Naive thymus-derived CD4-positive, alpha-beta T cell (primary cell): ENCODE measurements around the gene IRF4. TPM values are rescaled to one million over a fixed set of nuclear protein-coding genes. Genes with fewer than 3 reads are reported as not detected.

ENCODE experiments used
- ATAC-seq: fragments of 150-1000 bp; cut with Tn5 transposase; 2 replicates; pipeline ENCODE4 v1.10.0; 2021; ENCODE audit warnings: mild to moderate bottlenecking, moderate library complexity
- CTCF ChIA-PET: fragments of 350-600 bp; sonication (Branson Sonifier 250); formaldehyde crosslinking; loops from one replicate; lab custom pipeline; 2021; ENCODE audit warnings: antibody characterized with exemption; lab: Charles Lee
- POLR2A ChIA-PET: fragments of 350-600 bp; sonication (Branson Sonifier 250); formaldehyde crosslinking; loops from one replicate; lab custom pipeline; 2021; ENCODE audit warnings: antibody characterized with exemption, inconsistent platforms; lab: Charles Lee
- DNase-seq, 9 donors: peaks; one replicate each; pipeline versions ENCODE4 v3.0.0 to v3.0.0-alpha.2; 2020 to 2022; ENCODE audit warnings: mixed read lengths in 1 of 9
- H3K27ac ChIP-seq: one replicate; pipeline ENCODE4 v1.7.0; 2013; ENCODE audit warnings: mild to moderate bottlenecking, low read depth, low read length, moderate library complexity
- H3K27me3 ChIP-seq, 2 donors: one replicate each; pipeline ENCODE4 v1.7.0; 2013; ENCODE audit warnings: low read length in 2 of 2, mild to moderate bottlenecking in 2 of 2, moderate library complexity in 2 of 2; ENCODE audit not compliant: control insufficient read depth in 2 of 2, insufficient read depth in 2 of 2
- H3K36me3 ChIP-seq, 3 experiments: 1 replicate in 2 of 3; 2 replicates in 1 of 3; pipeline ENCODE4 v1.7.0; 2013; ENCODE audit warnings: low read length in 3 of 3, mild to moderate bottlenecking in 3 of 3, moderate library complexity in 1 of 3; ENCODE audit not compliant: insufficient read depth in 3 of 3, control insufficient read depth in 2 of 3
- H3K4me1 ChIP-seq, 2 donors: one replicate each; pipeline ENCODE4 v1.7.0; 2013; ENCODE audit warnings: low read length in 2 of 2, mild to moderate bottlenecking in 2 of 2, moderate library complexity in 1 of 2; ENCODE audit not compliant: control insufficient read depth in 2 of 2, insufficient read depth in 2 of 2
- H3K4me3 ChIP-seq: 2 replicates; pipeline ENCODE4 v1.7.0; 2013; ENCODE audit warnings: mild to moderate bottlenecking, low read length
- H3K9me3 ChIP-seq, 3 experiments: 1 replicate in 2 of 3; 2 replicates in 1 of 3; pipeline ENCODE4 v1.7.0; 2013; ENCODE audit warnings: low read length in 3 of 3; ENCODE audit not compliant: control insufficient read depth in 2 of 3
- H3K27ac Mint-ChIP-seq, 9 donors: one replicate each; pipeline ENCODE4 v1.8.0; 2020 to 2022; ENCODE audit warnings: mixed read lengths in 9 of 9, mild to moderate bottlenecking in 8 of 9, moderate library complexity in 5 of 9, inconsistent platforms in 2 of 9
- H3K27me3 Mint-ChIP-seq, 5 donors: one replicate each; pipeline ENCODE4 v1.8.0; 2021 to 2022; ENCODE audit warnings: mixed read lengths in 5 of 5, mild to moderate bottlenecking in 1 of 5
- H3K36me3 Mint-ChIP-seq, 5 donors: one replicate each; pipeline ENCODE4 v1.8.0; 2020 to 2022; ENCODE audit warnings: mixed read lengths in 5 of 5, mild to moderate bottlenecking in 3 of 5, inconsistent platforms in 1 of 5
- H3K4me1 Mint-ChIP-seq, 7 donors: one replicate each; pipeline ENCODE4 v1.8.0; 2020 to 2022; ENCODE audit warnings: mixed read lengths in 7 of 7, mild to moderate bottlenecking in 3 of 7, inconsistent platforms in 1 of 7
- H3K4me3 Mint-ChIP-seq, 10 donors: one replicate each; pipeline ENCODE4 v1.8.0; 2020 to 2022; ENCODE audit warnings: mild to moderate bottlenecking in 10 of 10, mixed read lengths in 10 of 10, moderate library complexity in 6 of 10, inconsistent platforms in 2 of 10
- H3K9me3 Mint-ChIP-seq, 11 donors: one replicate each; pipeline ENCODE4 v1.8.0; 2020 to 2022; ENCODE audit warnings: mixed read lengths in 11 of 11, mild to moderate bottlenecking in 4 of 11, inconsistent platforms in 1 of 11, moderate library complexity in 1 of 11
- intact Hi-C, 2 donors: fragments of 100-400 bp; cut with micrococcal nuclease; formaldehyde crosslinking; loops; one replicate each; pipeline ENCODE4 v1.15.1; 2023
- polyA plus RNA-seq, 2 donors: library from polyadenylated mRNA; unstranded; fragments of 300-500 nt; fragmentation: Illumina TruSeq; gene quantifications; one replicate each; pipeline ENCODE4 v1.2.3, GENCODE V29; 2021
- total RNA-seq, 6 experiments: library from RNA in 5 of 6; stranded (reverse) in 5 of 6; gene quantifications; 1 replicate in 5 of 6; 2 replicates in 1 of 6; pipeline ENCODE4 v1.2.3 and lab custom pipeline; 2021 to 2026

The IRF4 gene
- total and polyA plus RNA-seq, 7 experiments from 2014 or later = 3.2 to 175 (median 13.0) TPM

GRCh38 chr6:404685-405423 is 13.3 kb downstream of the IRF4 start:
- peaks cover 0 to 85% (median 19%) of the 10 kb centered on the region in 5 donors for H3K36me3 Mint-ChIP-seq
- peak overlapping the region; percentile 32 for H3K4me3 ChIP-seq
- ATAC-seq (peak; percentile 59), DNase-seq (peak in 6 of 9 donors; percentile 35 to 56 (median 52))
- ChIA-PET CTCF (interaction anchor here (1.0 to 2.9 kb wide), 3 partner anchors 12 to 216 kb away, joined by 3 to 18 read pairs (median 7); partner anchors contain the start of gene IRF4), POLR2A (interaction anchor here (0.7 to 3.6 kb wide), 8 partner anchors 9 to 189 kb away, joined by 3 to 34 read pairs (median 4); partner anchors contain the start of genes DUSP22 and IRF4)
- no peaks in the 10 kb centered on the region for H3K27me3 Mint-ChIP-seq
- H3K27ac ChIP-seq = peak overlapping the region; percentile 16
- no peaks in the 10 kb centered on the region for H3K27me3 ChIP-seq
- peak overlapping the region; percentile 72 to 89 (median 84) for H3K4me3 Mint-ChIP-seq
- intact Hi-C loops = loop anchor here (1.0 to 5.0 kb wide), 8 partner anchors 12 to 217 kb away; no protein-coding TSS in a partner anchor
- peaks cover 0 to 31% of the 10 kb centered on the region in 2 donors for H3K4me1 ChIP-seq
- H3K9me3 ChIP-seq = no peaks in the 10 kb centered on the region
- peaks cover 0 to 26% (median 3%) of the 10 kb centered on the region in 3 experiments for H3K36me3 ChIP-seq
- H3K27ac Mint-ChIP-seq = peak overlapping the region; percentile 70 to 94 (median 89)
- H3K9me3 Mint-ChIP-seq = no peaks in the 10 kb centered on the region
- H3K4me1 Mint-ChIP-seq = peaks cover 16 to 87% (median 52%) of the 10 kb centered on the region in 7 donors

GRCh38 chr6:408148-408547 is 16.6 kb downstream of the IRF4 start:
- CTCF ChIA-PET = interaction anchor here (0.7 kb wide), 1 partner anchor 17 kb away, joined by 4 read pairs; no protein-coding TSS in a partner anchor
- H3K36me3 ChIP-seq = peaks cover 0 to 11% (median 3%) of the 10 kb centered on the region in 3 experiments

GRCh38 chr6:408599-409102 is 17.1 kb downstream of the IRF4 start:
- Mint-ChIP-seq H3K4me3 (no peak overlapping the region), H3K27ac (peak overlapping the region in 2 of 9 donors; percentile 24 to 60), H3K9me3 (peaks cover 0 to 5% (median 0%) of the 10 kb centered on the region in 11 donors), H3K27me3 (no peaks in the 10 kb centered on the region), H3K36me3 (peaks cover 0 to 84% (median 22%) of the 10 kb centered on the region in 5 donors), H3K4me1 (peaks cover 12 to 73% (median 31%) of the 10 kb centered on the region in 7 donors)
- H3K4me1 ChIP-seq = peaks cover 0 to 17% of the 10 kb centered on the region in 2 donors
- CTCF ChIA-PET = interaction anchor here (0.6 kb wide), 1 partner anchor 305 kb away, joined by 3 read pairs; no protein-coding TSS in a partner anchor
- DNase-seq (no peak), ATAC-seq (peak; percentile 73)
- no peaks in the 10 kb centered on the region for H3K9me3 ChIP-seq
- no peak overlapping the region for H3K27ac ChIP-seq
- intact Hi-C loops = loop anchor here in 1 of 2 donors (1.0 kb wide), 1 partner anchor 220 kb away; no protein-coding TSS in a partner anchor
- H3K4me3 ChIP-seq = no peak overlapping the region
- H3K36me3 ChIP-seq = peaks cover 0 to 11% (median 3%) of the 10 kb centered on the region in 3 experiments
- POLR2A ChIA-PET = interaction anchor here (0.9 to 1.1 kb wide), 2 partner anchors 10 to 30 kb away, joined by 3 read pairs; no protein-coding TSS in a partner anchor
- no peaks in the 10 kb centered on the region for H3K27me3 ChIP-seq

More at GRCh38 chr6:408148-408547, 16.6 kb downstream of the IRF4 start:
- Histone ChIP-seq H3K9me3 (no peaks in the 10 kb centered on the region), H3K4me1 (peaks cover 0 to 22% of the 10 kb centered on the region in 2 donors), H3K4me3 (no peak overlapping the region), H3K27me3 (no peaks in the 10 kb centered on the region), H3K27ac (no peak overlapping the region)
- H3K4me3 Mint-ChIP-seq = peak overlapping the region in 1 of 10 donors; percentile 42
- no peaks in the 10 kb centered on the region for H3K27me3 Mint-ChIP-seq
- H3K36me3 Mint-ChIP-seq = peaks cover 0 to 84% (median 22%) of the 10 kb centered on the region in 5 donors
- H3K27ac Mint-ChIP-seq = peak overlapping the region in 5 of 9 donors; percentile 5 to 60 (median 24)
- peaks cover 0 to 5% (median 0%) of the 10 kb centered on the region in 11 donors for H3K9me3 Mint-ChIP-seq
- no peak for DNase-seq
- peaks cover 15 to 77% (median 36%) of the 10 kb centered on the region in 7 donors for H3K4me1 Mint-ChIP-seq
- intact Hi-C loops = no loop called here
- POLR2A ChIA-PET = interaction anchor here (0.9 kb wide), 1 partner anchor 10 kb away, joined by 3 read pairs; no protein-coding TSS in a partner anchor
- no peak for ATAC-seq

- no peak overlapping the region for H3K27ac ChIP-seq
- peak overlapping the region in 2 of 9 donors; percentile 1 to 76 for H3K27ac Mint-ChIP-seq
- H3K36me3 ChIP-seq = peaks cover 0 to 11% (median 3%) of the 10 kb centered on the region in 3 experiments
- H3K4me1 Mint-ChIP-seq = peaks cover 5 to 65% (median 23%) of the 10 kb centered on the region in 7 donors
- H3K9me3 ChIP-seq = peaks cover 0 to 2% (median 0%) of the 10 kb centered on the region in 3 experiments
- intact Hi-C loops = loop anchor here in 1 of 2 donors (1.0 kb wide), 1 partner anchor 221 kb away; no protein-coding TSS in a partner anchor
- ChIA-PET CTCF (interaction anchor here (0.5 to 0.7 kb wide), 2 partner anchors 141 to 179 kb away, joined by 3 read pairs; no protein-coding TSS in a partner anchor), POLR2A (interaction anchor here (1.1 kb wide), 1 partner anchor 29 kb away, joined by 3 read pairs; no protein-coding TSS in a partner anchor)
- peaks cover 0 to 9% of the 10 kb centered on the region in 2 donors for H3K4me1 ChIP-seq
- peaks cover 0 to 84% (median 22%) of the 10 kb centered on the region in 5 donors for H3K36me3 Mint-ChIP-seq
- H3K27me3 Mint-ChIP-seq = no peaks in the 10 kb centered on the region
- ATAC-seq (no peak), DNase-seq (no peak)
- no peak overlapping the region for H3K4me3 ChIP-seq
- H3K9me3 Mint-ChIP-seq = peaks cover 0 to 11% (median under 1%) of the 10 kb centered on the region in 11 donors
- H3K27me3 ChIP-seq = no peaks in the 10 kb centered on the region
- H3K4me3 Mint-ChIP-seq = no peak overlapping the region
These were observed 17.9 kb downstream of the IRF4 start for GRCh38 chr6:409370-409972.

GRCh38 chr6:410555-411395 is 19.2 kb downstream of the IRF4 start:
- intact Hi-C loops = no loop called here
- H3K4me3 Mint-ChIP-seq = no peak overlapping the region
- H3K36me3 Mint-ChIP-seq = peaks cover 9 to 84% (median 29%) of the 10 kb centered on the region in 5 donors
- peaks cover 0 to 5% (median 3%) of the 10 kb centered on the region in 3 experiments for H3K9me3 ChIP-seq
- peaks cover 4 to 24% (median 10%) of the 10 kb centered on the region in 11 donors for H3K9me3 Mint-ChIP-seq
- H3K4me1 ChIP-seq = no peaks in the 10 kb centered on the region
- ChIA-PET CTCF (no interaction called here), POLR2A (no interaction called here)
- no peak for DNase-seq
- H3K36me3 ChIP-seq = peaks cover 0 to 11% (median 3%) of the 10 kb centered on the region in 3 experiments
- peak overlapping the region in 4 of 9 donors; percentile 19 to 76 (median 54) for H3K27ac Mint-ChIP-seq
- no peaks in the 10 kb centered on the region for H3K27me3 ChIP-seq
- no peak overlapping the region for H3K27ac ChIP-seq
- no peak for ATAC-seq
- H3K4me3 ChIP-seq = no peak overlapping the region
- no peaks in the 10 kb centered on the region for H3K27me3 Mint-ChIP-seq
- peaks cover 3 to 54% (median 14%) of the 10 kb centered on the region in 7 donors for H3K4me1 Mint-ChIP-seq
